IPS-NIHi7 (cell line): ENCODE data around the gene ADH1C.

Experiments
- DNase-seq: peaks from one replicate; pipeline ENCODE4 v3.0.0; 2012; ENCODE audit warnings: mixed read lengths; ENCODE audit errors: extremely low spot score

Gene ADH1C

GRCh38 chr4:99301376-99302164 is 51.0 kb downstream of the ADH1C start:
- DNase-seq: no peak

- DNase-seq: no peak
These were observed 51.6 kb downstream of the ADH1C start for GRCh38 chr4:99300934-99301333.

GRCh38 chr4:99293357-99293756 is 59.2 kb downstream of the ADH1C start:
- no peak for DNase-seq

- DNase-seq: no peak
These were observed 61.4 kb downstream of the ADH1C start, which contains the start of gene ADH1A for GRCh38 chr4:99290848-99291786. ADH1A (minus strand) TSS chr4:99290985; CDS start chr4:99290914, 71 bp downstream.
